ENCODE data around the gene DNAJC16.

DNA sequence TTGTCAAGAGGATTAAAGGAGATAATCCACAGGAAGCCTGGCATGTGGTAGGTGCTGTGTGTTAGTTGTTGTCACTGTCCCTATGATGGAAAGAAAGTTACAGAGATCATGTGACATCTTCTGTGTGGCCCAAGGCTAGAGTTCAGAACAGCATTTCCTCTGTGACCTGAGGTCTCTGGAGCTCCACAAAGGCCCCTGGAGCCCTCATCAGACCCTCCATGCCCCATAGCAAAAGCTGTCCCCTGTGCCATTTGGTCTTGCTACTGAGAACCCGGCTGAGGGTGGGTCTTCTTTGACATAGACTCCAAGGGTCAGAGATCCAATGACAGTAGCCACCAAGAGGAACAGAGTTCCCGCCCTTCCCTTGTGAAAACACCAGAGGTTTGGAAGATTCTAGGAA lies 42.7 kb upstream of the DNAJC16 start:
- TF ChIP-seq CTCF (IDR thresholded peaks at IDR 0.05) = no peak
- no peak for TF ChIP-seq POLR2A (IDR thresholded peaks at IDR 0.05)
